HFFc6 (cell line): ENCODE data around the gene PSAPL1. TPM values are rescaled to one million over a fixed set of nuclear protein-coding genes. Genes with fewer than 3 reads are reported as not detected.

Source experiments
- DNase-seq: peaks from one replicate; pipeline ENCODE4 v3.0.0-alpha.2; 2018
- H3K27ac Mint-ChIP-seq: 2 replicates; pipeline ENCODE4 v1.8.0; 2020; ENCODE audit warnings: mild to moderate bottlenecking, mixed read lengths
- H3K27me3 Mint-ChIP-seq: 2 replicates; pipeline ENCODE4 v1.8.0; 2021; ENCODE audit warnings: mild to moderate bottlenecking, moderate library complexity, mixed read lengths; ENCODE audit not compliant: insufficient read depth
- H3K36me3 Mint-ChIP-seq: 2 replicates; pipeline ENCODE4 v1.8.0; 2021; ENCODE audit warnings: low read depth, mixed read lengths
- H3K4me1 Mint-ChIP-seq: 2 replicates; pipeline ENCODE4 v1.8.0; 2020; ENCODE audit warnings: low read depth, mixed read lengths
- H3K4me3 Mint-ChIP-seq: 2 replicates; pipeline ENCODE4 v1.8.0; 2020; ENCODE audit warnings: mild to moderate bottlenecking, moderate library complexity, mixed read lengths
- H3K9me3 Mint-ChIP-seq: 2 replicates; pipeline ENCODE4 v1.8.0; 2020; ENCODE audit warnings: mild to moderate bottlenecking, mixed read lengths
- CTCF ChIP-seq: fragments of 200-600 bp; sonication (generic); IDR thresholded peaks from 2 replicates; pipeline ENCODE4 v1.5.0; 2021; ENCODE audit warnings: antibody characterized with exemption, mild to moderate bottlenecking
- total RNA-seq, 6 experiments: library from RNA; stranded (reverse); fragmentation: NEBNext Ultra II Directional; extraction: Animal tissue kit (Norgen Biotek cat#: 25700); gene quantifications; 2 replicates in 1 of 6; 3 replicates in 5 of 6; pipeline ENCODE4 v1.2.3, GENCODE V29; 2021

The PSAPL1 gene
- total RNA-seq, 6 experiments from 2014 or later: not detected

- no peak for DNase-seq
- no peaks in the 10 kb centered on the region for H3K4me1 Mint-ChIP-seq
- H3K27ac Mint-ChIP-seq: no peak overlapping the region
- no peak for TF ChIP-seq CTCF
- H3K9me3 Mint-ChIP-seq: no peaks in the 10 kb centered on the region
- H3K27me3 Mint-ChIP-seq: peaks cover 73% of the 10 kb centered on the region
- H3K36me3 Mint-ChIP-seq: no peaks in the 10 kb centered on the region
- no peak overlapping the region for H3K4me3 Mint-ChIP-seq
Observed at GRCh38 chr4:7476820-7477219, 42.1 kb upstream of the PSAPL1 start.

GRCh38 chr4:7475207-7475606, 40.5 kb upstream of the PSAPL1 start:
- Mint-ChIP-seq H3K9me3 (no peaks in the 10 kb centered on the region), H3K36me3 (no peaks in the 10 kb centered on the region), H3K4me1 (no peaks in the 10 kb centered on the region), H3K27ac (no peak overlapping the region), H3K4me3 (no peak overlapping the region), H3K27me3 (peaks cover 73% of the 10 kb centered on the region)
- no peak for DNase-seq
- no peak for TF ChIP-seq CTCF

DNA sequence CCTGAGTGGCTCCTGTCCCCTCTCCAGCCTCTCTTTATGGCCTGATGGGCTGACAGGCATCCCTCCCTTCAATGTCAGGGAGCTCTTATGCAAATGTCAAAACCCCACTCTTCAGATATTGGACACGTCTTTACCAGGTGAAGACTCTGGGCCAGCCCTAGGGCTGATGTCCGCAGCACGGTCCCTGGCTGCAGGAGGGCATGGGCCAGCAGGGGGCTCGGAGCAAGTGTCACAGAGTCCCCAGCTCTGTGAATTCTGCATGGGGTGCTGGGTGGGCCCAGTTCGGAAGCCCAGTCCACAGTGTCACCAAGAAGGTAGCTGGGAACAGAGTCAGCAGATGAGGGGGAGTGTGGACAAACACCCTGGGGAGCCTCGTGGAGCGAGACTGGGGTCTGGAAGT, 39.6 kb upstream of the PSAPL1 start:
- DNase-seq: no peak
- no peaks in the 10 kb centered on the region for H3K9me3 Mint-ChIP-seq
- no peak for TF ChIP-seq CTCF
- H3K36me3 Mint-ChIP-seq: no peaks in the 10 kb centered on the region
- no peaks in the 10 kb centered on the region for H3K4me1 Mint-ChIP-seq
- no peak overlapping the region for H3K4me3 Mint-ChIP-seq
- H3K27ac Mint-ChIP-seq: no peak overlapping the region
- peaks cover 66% of the 10 kb centered on the region for H3K27me3 Mint-ChIP-seq

DNA sequence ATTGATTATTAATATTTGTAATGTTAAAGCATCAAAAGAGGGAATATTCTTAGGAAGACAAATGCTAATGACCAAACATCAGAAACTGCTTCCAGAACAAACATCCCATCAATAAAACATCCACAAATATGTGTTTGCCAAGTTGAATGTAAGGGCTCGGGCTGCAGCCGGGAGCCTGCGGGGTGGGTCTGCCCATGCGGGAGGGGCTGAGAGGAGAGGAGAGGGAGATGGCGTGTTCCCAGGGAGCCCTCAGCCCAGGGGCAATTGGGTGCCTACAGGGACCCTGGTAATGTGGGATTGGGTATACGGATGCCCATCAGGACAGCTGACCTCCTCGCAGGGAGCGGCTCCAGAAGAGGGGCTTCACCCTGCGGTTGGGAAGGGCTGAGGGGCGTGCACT, 38.4 kb upstream of the PSAPL1 start:
- no peak for DNase-seq
- Mint-ChIP-seq H3K4me3 (no peak overlapping the region), H3K36me3 (no peaks in the 10 kb centered on the region), H3K4me1 (no peaks in the 10 kb centered on the region), H3K9me3 (no peaks in the 10 kb centered on the region), H3K27me3 (peaks cover 59% of the 10 kb centered on the region), H3K27ac (no peak overlapping the region)
- no peak for TF ChIP-seq CTCF

DNA sequence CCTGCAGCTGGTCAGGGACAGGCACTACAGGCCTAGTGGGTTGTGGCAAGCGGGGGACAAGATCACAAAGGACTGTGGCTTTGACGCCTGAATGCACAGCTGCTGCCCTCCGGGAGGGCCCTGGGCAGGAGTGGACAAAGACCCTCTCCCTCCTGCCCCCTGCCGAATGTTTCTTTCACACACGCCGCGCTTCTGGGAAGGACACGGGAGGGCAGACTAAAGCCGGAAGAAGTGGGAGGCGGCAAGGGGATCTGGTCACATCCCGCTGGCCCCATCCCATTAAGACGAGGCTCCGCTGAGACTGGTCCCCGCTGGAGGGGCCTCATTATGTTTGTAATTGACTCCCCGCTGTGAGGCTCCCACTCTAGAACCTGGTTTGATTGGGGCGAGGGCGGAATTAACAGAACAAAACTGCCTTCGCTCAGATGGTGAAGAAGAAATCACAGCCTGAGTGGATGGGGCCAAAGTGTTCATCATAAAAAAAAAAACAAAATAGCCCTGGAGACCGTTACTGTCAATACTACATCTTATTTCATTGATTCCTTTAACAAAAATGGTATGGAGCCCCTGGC, 37.8 kb upstream of the PSAPL1 start:
- Mint-ChIP-seq H3K4me3 (no peak overlapping the region), H3K27me3 (peaks cover 59% of the 10 kb centered on the region), H3K9me3 (no peaks in the 10 kb centered on the region), H3K27ac (no peak overlapping the region), H3K36me3 (no peaks in the 10 kb centered on the region), H3K4me1 (no peaks in the 10 kb centered on the region)
- TF ChIP-seq CTCF: no peak
- DNase-seq: no peak
